Activated CD8-positive, alpha-beta memory T cell treated with anti-CD3 and anti-CD28 coated beads, Interleukin-2, amount 50 U/mL, for 24 hours (primary cell): ENCODE data around the gene EHHADH.
A peak's percentile ranks its signal among the peaks of the same experiment; 100 is the strongest.
"Not testable (repeated sequence)": the region's sequence is repeated elsewhere in the genome, so short reads cannot be mapped to it uniquely, and the experiment has no call there.

ENCODE experiments used
- DNase-seq: peaks from one replicate; pipeline ENCODE4 v3.0.0-alpha.2; 2020; ENCODE audit errors: extremely low read depth

The EHHADH gene

DNA sequence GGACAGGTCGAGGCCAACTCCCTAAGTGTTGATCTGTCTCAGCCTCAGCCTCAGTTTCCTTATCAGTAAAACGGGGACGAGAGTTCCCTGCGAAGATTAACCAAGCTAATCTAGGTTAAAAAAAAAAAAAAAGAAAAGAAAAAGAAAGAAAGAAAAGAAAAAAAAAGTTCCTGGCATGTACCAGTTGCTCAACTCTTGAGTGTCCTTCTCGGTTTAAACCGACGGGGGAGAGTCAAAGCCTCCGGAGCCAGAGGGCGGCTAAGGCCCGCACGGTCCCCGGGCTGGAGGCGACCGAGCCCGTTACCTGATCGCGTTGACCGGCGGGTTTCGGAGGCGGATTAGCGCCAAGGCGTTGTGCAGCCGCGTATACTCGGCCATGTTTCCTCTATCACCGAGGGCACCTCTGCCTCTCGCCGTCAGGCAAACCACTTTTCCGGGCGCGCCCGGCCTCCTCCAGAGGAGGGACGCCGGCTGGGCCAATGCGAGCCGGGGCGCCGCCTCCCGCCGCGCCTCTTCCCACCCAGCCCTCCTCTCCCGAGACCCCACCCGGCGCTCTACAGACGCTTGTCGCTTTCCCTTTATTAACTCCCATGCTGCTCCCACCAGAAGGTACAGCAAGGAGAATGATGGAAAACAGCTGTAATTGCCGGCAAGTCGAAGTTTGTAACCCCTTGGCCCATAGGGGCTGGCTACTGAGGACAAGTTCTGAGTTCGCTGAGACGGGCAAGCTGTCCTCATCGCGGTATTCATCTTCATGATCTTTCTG, at the start of gene EHHADH:
Gene EHHADH, minus strand, starts transcription at position 405 of the 766 bp plus-strand sequence. Its CDS starts 27 bp downstream, at position 378.
- peak; percentile 7 for DNase-seq

DNA sequence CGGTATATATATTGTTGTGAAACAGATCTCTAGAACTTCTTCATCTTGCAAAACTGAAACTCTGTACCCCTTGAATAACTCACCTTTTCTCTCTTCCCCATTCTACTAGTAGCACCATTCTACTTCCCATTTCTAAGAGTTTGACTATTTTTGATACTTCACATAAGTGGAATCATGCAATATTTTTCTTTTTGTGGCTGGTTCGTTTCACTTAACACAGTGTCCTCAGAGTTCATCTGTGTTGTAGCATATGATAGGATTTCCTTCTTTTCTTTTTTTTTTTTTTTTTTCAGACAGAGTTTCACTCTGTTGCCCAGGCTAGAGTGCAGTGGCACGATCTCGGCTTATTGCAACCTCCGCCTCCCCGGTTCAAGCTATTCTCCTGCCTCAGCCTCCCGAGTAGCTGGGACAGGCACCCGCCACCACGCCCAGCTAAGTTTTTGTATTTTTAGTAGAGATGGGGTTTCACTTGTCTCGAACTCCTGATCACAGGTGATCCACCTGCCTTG, 46.1 kb upstream of the EHHADH start:
- not testable (repeated sequence) for DNase-seq

DNA sequence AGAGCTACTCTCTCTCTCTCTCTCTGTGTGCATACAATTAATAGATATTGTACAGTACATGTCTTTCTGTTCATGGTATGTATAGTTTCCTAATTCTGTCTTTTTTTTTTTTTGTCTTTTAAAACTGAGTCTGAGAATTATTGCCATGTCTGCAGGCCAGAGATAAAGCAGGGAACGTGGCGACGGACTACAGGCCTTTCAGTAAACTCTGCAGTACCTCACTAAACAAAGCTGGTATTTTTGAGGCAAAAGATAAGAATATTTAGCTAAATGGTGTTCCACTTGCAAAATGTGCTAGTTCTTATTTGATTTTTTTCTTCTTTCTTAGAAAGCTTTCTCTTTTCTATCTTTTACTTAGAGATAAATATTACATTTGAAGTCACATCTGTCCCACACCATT, 44.0 kb upstream of the EHHADH start:
- no peak for DNase-seq

DNA sequence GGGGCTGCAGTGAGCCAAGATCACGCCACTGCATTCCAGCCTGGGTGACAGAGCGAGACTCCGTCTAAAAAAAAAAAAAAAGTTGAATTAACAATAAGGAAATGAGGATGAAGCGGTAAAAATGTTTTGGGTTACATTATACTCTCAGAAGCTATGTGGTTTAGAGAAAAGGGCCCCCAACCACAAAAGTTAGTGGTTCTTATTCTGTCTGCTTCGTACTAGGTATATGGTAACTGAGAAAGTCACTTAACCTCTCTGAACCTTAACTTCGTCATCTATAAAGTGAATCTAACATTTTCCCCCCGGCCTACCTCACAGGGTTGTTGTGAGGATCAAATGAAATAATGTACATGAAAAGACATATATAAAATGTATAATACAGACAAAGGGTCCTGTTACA, 38.4 kb upstream of the EHHADH start:
- no peak for DNase-seq

DNA sequence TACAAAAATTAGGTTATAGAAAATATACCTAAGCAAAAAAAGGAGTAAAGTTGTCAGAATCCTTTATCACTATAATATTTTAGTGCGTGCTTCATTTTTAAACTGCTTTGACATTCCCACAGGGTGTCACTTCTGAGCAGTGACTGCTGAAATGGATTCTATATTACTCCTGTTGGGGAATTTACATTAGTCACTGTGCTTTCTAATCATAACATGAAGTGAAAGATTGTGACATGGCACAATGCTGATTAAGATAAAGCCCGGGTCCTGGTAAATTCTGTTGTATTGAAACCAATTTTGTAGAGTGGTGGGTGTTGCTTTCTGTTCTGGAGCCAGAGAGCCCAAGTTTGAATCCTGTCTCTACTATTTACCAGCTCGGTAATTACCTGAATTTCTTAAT, 36.4 kb upstream of the EHHADH start:
- no peak for DNase-seq

DNA sequence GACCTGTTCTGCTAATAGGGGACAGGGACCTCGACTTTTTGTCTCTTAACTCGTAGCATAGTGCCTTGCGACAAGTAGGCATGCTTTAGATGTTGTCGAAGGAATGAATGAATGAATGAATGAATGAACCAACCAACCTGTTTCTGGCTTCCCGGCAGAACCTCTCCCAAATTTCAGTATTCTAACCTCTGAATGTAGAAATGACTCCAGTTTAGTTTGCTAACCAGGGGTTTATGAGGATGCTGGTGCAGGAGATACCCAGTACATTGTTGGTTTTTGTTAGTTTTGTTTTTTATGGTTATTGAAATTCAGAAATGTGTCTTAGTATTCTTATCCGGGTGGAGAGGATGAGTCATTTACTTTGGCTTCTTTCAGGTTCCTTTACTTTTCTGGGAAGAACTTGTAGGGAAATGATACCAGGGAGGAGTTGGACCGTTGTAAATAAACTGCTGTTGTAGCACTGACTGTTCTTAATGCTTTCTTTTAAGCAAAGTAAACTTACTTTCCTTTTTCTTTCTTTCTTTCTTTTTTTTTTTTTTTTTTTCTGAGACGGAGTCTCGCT, 29.6 kb upstream of the EHHADH start:
- DNase-seq: no peak

DNA sequence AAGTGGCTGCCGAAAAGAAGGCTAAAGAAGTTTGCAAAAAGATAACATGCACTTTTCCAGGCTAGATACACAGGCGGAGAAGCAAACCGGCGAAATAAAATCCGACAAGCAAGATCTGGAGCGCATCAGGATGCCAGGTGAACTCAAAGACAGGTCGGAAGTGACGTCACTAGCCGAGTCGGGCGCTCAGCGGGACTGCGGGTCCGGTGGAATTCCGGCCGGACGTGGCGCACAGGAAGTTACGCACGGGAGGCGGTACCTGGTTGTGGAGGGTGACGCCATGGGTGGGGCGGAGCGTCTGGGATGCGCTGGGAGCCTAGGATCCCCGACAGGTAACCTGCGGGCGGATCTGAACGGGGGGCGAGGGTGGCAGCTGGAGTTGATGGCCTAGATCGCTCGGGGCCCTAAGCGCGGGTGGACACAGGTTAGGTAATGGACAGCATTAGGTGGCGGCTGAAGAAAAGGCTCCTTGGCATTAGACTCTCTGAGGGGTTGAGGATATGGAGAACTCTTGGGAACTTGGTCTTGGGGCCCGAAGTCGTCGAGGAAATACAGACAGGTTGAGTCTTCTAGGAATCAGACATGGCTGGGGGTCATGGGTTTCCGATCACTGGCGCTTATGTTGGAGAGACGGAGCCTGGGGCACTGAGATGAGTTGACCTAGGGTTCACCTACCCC, 29.0 kb upstream of the EHHADH start:
- peak; percentile 87 for DNase-seq

DNA sequence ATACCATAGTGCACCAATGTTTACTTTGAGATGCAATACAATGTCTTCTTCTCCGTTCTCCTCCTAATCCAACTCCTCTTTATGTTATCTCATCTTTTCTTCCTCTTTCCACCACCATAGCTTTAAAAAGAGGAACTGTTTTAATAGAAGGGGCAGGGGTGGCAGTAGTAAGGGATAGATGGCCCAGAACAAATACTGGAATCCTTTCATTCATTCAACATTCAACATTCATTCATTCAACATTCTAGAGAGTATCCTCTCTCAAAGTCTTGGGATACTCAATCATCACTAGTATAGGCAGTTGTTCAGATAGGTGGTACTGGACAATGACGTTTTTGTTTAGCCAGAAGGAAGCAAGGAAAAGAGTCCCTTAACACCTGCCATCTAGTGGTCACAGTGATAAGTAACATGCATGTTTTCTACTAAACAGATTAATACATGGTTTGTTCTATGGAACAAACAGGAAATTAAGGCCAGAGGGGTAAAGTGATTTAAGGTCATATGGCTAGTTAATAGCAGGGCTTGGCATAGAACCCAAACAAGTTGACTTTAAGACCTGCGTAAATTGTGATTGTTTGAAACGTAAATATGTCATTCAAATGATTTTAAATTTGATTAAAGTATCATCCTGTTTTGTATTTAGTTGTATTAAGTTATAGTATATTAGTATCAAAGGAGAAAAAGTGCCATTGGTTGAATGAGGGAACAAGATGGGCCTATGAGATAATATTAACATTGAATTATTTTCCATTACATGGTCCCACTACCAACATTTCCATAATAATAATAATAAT, 26.9 kb upstream of the EHHADH start:
- no peak for DNase-seq

DNA sequence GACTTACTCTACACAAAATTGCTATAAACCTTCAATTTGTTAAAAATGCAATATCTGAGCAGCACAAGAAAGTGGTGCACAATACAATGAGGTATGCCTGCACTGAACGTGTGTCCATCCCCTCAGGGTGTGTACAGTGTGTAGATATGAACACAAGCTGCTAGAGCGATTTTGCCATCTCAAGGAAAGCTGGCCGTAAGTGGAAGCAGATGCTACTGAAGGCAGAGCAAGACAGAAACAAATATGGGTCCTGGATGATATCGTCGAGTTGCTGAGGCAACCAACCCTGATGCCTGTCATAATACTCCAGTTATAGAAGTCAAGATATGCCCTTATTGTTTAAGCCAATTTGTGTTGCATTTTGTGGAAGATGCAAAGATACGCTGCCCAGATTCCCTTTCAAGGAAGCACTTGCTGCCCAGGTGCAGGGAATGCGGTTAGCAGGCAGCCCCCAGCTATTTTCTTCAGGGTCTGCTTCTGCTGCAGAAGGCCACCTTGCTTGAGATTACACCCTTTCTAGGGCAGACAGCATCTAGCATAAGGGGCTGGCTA, 25.8 kb upstream of the EHHADH start:
- DNase-seq: no peak

DNA sequence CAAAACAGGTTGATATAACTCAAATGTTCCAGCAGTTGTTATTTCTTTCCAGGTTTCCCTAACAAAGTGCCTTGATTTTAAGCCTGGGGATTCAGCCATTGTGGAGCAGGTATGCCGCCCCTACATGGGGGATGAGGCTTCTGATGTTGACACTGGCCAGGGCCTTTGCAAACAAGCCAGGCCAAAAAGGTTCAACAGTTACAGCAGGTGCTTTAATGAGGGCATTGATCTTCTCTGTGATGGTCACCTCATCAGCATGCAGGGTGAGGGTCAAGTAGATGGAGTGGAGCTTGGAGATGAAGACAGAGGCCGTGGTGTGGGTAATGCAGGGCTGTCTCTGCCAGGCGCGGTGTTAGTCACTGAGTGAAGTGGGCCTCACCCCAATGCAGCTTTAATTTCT, 22.6 kb upstream of the EHHADH start:
- DNase-seq: no peak

DNA sequence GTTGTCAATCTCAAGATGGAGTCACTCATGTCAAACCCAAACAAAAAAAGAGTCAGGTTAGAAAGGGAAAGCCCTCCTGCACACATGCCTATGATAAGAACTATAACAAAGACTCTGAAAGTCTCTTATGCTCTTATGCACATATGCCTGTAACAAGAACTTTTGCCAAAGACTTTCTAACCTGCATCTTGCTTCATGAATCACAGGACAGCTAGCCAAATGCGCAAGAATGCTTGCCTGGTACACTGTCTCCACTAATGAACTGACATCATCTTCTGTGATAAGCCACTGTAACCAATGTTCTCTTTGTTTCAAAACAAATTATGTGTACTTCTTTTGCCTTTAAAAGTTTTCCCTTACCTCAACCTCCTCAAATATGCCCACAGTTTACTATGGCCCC, 18.2 kb upstream of the EHHADH start:
- no peak for DNase-seq

DNA sequence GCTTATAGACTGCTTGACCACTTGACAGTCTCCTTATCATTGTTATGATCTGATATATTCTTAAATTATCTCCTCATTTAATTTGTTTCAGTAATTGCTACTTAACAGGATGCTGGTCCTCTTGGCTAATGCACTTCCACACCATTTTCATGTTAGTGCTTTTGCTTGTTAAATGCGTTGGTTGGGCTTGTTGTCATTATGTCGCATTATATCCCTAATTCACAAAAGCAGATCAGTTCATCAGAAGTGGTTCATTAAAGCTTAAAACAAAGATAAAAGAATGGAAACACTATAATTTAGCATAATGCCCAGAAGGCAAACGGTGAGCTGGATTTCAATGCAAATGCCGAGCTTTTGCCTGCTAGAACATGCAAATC, 17.1 kb upstream of the EHHADH start:
- no peak for DNase-seq

DNA sequence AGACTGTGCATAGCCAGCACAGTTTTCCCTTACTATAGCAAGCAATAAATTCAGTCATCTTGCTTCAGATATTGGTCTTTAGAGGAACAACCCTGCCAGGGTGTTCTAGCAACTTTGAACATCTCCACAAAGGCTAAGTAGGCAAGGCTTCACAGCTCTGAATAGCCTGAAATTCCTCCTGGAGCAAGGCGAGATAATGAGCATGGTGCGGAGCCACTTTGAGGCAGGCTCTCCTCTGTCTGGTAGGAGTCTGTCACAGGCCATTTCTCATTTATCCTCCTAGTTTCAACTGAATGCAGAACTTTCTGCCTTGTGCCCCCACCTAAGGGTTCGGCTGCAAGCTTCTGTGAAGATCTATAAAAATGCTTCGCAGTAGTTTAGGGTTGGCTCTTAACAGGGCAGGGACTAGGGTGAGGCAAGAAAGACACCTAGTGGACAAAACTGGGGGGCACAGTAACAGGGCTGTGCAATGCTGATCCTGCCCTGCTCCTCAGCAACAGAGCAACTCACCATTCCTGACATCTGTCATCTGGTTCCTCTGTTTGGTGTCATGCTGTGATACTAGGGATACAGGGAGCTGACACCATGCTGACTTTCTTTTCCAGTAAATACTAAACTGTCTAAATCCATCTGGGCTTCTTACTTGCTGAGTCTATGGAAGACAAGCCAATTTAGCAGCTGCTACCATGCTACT, 16.6 kb upstream of the EHHADH start:
- DNase-seq: no peak

DNA sequence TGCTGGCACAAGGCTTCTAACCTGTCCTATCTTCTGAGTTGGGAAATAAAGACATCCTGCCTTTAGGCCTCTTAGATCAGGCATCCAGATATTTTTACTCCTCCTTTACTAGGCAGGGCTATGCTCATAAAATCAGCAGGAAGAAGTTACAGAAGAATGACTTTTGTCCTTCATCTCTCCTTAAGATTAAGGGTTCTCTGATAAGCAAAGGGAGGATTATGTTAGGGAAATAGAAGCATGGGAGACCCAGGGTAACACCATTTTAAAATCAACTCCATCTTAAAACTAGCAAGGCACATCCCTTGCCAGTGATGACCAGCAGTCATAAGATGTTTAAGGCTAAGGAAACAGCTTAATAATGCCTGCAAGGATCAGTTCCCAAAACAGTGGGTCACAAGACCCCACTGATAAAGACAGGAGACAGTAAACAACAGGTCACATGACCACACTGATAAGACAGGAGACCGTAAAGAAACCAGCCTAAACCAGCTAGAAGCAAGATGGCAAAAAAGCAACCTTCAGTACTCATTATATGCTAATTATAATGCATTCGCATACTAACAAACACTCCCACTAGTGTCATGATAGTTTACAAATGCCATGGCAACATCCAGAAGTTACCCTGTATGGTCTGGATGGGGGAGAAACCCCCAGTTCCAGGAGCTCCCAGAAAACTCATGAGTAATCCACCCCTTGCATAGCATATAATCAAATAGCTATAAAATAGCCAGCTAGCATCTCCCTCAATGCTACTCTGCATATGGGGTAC, 14.5 kb upstream of the EHHADH start:
- no peak for DNase-seq

DNA sequence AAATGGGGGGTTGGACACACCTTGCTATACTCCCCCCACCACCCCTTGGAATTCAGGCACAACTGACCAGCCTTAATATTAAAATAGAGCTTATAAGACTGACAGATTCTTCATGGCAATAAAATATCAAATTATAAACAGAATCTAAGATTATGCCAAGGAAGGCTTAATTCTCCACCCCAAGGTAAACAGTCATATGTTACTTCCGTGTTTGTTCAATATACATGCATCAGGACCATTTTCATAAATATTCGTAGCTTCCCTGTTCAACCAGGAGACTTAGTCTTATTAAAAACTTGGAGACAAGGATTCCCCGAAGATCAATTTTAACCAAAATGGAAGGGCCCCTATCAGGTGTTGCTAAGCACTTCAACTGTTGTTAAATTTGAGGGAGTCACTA, 13.3 kb upstream of the EHHADH start:
- DNase-seq: no peak

DNA sequence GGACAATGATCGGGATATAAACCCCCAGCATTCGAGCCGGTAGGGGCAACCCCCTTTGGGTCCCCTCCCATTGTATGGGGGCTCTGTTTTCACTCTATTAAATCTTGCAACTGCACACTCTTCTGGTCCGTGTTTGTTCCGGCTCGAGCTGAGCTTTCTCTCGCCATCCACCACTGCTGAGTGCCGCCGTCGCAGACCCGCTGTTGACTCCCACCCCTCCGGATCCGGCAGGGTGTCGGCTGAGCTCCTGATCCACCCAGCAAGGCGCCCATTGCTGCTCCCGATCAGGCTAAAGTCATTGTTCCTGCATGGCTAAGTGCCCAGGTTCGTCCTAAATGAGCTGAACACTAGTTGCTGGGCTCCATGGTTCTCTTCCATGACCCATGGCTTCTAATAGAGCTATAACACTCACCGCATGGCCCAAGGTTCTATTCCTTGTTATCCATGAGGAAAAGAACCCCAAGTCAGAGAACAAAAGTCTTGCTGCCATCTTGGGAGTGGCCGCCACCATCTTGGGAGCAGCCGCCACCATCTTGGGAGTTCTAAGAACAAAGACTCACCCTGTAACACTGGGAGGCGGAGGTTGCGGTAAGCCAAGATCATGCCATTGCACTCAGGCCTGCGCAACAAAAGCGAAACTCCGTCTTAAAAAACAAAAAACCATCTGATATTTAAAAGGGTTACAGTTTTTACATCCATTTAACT, 11.2 kb upstream of the EHHADH start:
- DNase-seq: no peak

DNA sequence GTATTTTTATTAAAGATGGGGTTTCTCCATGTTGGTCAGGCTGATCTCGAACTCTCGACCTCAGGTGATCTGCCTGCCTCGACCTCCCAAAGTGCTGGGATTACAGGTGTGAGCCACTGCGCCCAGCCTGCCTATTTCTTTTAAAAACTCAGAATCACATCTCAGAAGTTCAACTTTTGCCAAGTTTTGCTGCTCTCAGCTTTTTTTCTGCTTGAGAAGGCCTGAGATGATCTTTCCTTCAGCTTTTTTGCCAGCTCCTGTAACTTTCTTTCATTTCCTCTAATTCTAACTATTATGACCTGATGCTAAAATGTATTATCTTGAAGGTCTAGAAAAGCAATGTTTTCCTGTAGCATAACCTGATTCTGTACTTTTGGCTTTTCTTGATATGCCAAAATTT, 9.6 kb upstream of the EHHADH start:
- DNase-seq: no peak

DNA sequence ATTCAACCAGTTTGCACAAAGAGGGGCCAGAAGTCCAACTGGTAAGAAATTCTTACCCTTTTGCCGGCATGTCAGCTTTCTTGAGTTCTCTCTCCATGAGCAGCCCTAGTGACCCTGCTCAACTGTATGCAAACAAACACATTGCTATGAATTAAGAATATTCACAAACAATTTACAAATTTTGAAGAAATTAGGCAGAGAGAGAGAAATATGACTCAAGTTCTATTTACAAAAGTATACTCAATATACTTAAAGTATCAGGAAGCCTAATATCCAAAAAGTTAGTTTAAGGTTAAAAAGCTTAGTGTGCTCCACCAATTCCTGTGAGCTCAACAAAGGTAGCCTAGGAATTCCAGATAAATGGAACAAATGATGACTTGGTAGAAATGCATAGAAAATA, 3.5 kb upstream of the EHHADH start:
- DNase-seq: no peak

DNA sequence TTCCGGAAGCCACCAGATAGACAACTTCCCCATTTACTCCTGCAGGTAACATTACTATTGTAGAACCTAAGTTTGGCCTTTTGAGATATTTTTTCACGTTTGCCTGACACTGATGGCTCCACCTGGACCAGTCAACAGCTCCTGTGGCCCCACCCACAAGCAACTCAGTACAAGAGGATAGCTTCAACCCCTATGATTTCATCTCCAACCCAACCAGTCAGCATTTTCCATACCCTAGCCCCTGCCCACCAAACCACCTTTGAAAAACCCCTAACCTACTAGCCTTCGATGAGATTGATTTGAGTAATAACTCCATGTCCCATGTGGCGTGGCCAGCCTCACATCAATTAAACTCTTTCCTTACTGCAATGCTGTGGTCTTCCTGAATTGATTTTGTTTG, 950 bp upstream of the EHHADH start:
- DNase-seq: no peak

DNA sequence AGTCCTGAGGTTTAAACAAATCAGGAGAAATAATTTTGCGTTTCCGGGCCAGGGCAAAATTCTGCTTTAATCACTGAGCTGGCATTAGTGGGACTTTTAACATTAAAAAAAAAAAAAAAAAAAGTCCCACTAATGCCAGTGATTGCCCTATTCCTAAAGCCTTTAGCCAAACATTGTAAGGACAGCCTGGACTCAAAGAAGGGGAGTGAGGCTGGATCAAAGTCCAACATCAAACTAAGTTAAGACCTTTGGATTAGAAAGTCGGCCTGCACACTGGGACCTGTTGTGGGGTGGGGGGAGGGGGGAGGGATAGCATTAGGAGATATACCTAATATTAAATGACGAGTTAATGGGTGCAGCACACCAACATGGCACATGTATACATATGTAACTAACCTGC, 716 bp downstream of the EHHADH start:
- DNase-seq: not testable (repeated sequence)
